NB4 (cell line): ENCODE data around the gene NSUN3.

Experiments used
- CTCF ChIP-seq: IDR thresholded peaks from one replicate; pipeline ENCODE4 v1.5.1; 2012; ENCODE audit warnings: low read depth, low read length
- POLR2A ChIP-seq: IDR thresholded peaks from 2 replicates; pipeline ENCODE4 v1.6.1; 2011; ENCODE audit warnings: mild to moderate bottlenecking; ENCODE audit not compliant: insufficient read length; ENCODE audit errors: extremely low read depth

- TF ChIP-seq CTCF, result no peak
- no peak for TF ChIP-seq POLR2A
Measured at GRCh38 chr3:94095111-94095510, 32.2 kb downstream of the NSUN3 start.
